ENCODE measurements around the gene ICA1.

- no peak for TF ChIP-seq POLR2A (IDR thresholded peaks at IDR 0.05; ENCODE audit: low read length)
- no peak for TF ChIP-seq CTCF (IDR thresholded peaks at IDR 0.05)
- TF ChIP-seq TP53 (CRISPR knock-in tag; IDR thresholded peaks at IDR 0.05) = no peak
These were observed 179.2 kb downstream of the ICA1 start for GRCh38 chr7:8082762-8083161.
